Hepatocyte (in vitro differentiated cells): ENCODE results near the gene CAP2.

ENCODE experiments used
- CTCF ChIP-seq: fragments of 200-600 bp; sonication (generic); IDR thresholded peaks from 2 replicates; pipeline ENCODE4 v1.5.1; 2016; ENCODE audit warnings: antibody characterized with exemption, mild to moderate bottlenecking; ENCODE audit not compliant: poor library complexity
- EZH2 ChIP-seq: fragments of 200-600 bp; sonication (generic); IDR thresholded peaks from 2 replicates; pipeline ENCODE4 v1.6.1; 2016; ENCODE audit warnings: antibody characterized with exemption, mild to moderate bottlenecking, borderline replicate concordance

- TF ChIP-seq CTCF: no peak
- TF ChIP-seq EZH2: no peak
These were observed 33.7 kb downstream of the CAP2 start for GRCh38 chr6:17427062-17427461.
